NCI-H128 (cell line): ENCODE data around the gene CDO1.

ENCODE experiments used
- DNase-seq: peaks from one replicate; lab custom pipeline; 2025; ENCODE audit not compliant: unreplicated experiment; lab: John Stamatoyannopoulos, UW

CDO1 gene

DNA sequence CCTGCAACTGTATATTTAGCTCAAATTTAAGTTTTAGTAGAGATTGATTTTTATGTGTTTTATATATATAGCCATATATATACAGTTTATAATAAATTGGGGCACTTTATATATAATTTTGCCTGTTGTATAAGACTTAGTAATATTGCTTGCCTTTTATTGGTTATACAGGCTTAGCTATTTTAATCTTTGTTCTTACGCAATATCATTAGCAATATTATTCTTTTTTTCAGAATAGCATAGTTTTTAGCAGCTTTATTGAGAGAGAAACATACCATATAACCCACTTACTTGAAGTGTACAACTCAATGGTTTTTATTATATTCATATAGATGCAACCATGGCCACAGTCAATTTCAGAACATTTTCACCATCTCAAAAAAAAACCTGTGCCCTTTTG is 28.0 kb downstream of the CDO1 start:
- DNase-seq = no peak

DNA sequence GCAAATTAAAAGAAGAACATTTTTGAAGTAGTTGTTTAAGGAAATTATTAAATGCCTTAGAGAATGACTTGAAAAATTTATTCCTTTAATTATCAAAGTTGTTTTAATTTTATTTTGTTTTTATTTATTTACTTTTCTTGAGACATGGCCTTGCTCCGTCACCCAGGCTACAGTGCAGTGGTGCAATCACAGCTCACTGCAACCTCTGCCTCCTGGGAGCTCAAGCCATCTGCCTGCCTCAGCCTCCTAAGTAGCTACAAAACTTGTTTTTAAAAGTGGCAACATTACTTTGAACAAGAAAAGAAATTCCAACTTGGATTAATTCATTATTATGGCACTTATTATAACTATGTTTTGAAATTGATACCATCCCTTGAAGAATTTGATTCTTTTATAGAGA is 29.0 kb downstream of the CDO1 start:
- no peak for DNase-seq

DNA sequence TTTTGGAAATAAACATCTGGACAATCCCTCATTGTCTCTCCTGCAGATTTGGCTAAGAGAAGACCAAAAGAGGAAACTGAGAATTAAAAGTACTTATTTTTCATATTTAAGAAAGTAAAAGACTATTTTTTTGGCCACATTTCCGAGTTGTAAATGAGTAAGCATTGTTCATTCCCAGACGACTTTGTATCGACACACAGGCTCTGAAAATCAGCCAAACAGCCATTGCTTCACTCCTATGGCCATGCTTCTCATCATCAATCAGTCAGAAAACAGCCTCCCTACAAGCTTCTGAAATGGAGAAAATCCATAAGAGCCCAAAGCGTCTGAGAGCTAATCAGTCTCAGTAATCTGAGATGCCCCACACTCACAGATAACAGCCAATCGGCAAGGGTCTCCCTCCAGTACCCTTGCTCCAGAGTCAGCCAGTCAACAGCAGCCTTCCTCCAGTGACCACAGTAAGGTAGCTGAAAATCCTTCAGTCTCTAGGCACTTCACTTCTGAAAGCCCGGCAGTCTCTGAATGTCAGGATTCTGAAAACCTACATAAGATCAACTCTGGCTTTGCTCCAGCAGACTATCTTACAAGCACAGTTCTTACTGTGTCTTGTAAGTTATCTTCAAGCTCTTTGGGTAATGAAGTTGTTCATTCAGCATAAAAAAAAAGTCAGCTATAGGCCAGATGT is 30.9 kb downstream of the CDO1 start:
- DNase-seq = no peak

DNA sequence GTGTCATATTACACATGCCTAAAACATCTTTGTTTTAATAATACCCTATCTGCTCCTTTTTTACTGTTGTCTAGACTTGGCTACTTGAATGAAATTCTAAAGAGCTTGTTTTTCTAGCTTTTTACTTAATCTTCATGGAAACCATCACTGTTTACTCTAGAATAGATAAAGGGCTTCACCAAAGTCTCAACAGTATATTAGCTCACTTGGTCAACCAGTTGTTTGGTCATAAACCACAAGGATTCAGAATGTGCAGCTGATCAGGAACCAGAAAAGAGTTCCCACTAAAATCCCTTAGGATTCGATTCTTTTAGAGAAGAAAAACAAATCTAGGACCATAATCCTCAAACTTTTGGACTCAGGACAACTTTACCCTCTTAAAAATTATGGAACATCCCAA is 38.0 kb downstream of the CDO1 start:
- no peak for DNase-seq

DNA sequence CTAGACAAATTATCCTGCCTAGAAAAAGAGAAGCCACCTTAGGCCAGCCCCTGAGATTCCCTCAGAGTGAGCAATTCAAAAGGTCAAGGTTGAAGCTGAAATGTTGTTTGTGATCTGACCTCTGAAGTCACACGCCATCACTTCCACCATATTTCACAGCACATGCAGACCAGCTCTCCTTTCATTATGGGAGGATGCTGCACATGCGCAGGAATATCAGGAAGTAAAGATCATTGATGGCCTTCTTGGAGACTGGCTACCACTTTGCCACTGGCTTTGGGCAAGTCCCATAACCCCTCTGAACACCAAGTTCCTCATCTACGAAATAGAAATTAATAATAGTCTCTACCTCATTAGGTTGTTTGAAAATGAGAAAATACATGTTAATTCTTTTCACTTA is 39.5 kb downstream of the CDO1 start:
- DNase-seq = no peak

DNA sequence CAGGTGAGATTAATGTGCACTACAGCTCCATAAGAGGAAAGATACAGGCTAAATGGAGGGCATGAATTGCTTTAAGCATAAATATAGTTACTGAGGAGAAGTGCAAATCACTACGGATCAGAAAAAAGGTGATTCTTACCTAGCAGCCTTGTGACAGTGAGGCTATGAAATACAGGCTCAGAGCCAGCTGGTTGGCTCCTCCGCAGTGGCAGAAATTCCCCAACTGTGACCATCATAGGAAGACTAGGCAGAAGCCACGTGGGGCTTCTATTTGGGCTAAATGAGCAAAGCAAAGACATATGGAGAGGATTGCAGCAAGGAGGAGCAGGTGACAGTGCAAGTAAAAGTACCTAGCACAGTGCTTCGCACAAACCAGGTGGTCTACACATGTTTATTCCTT is 40.5 kb downstream of the CDO1 start:
- DNase-seq = no peak

DNA sequence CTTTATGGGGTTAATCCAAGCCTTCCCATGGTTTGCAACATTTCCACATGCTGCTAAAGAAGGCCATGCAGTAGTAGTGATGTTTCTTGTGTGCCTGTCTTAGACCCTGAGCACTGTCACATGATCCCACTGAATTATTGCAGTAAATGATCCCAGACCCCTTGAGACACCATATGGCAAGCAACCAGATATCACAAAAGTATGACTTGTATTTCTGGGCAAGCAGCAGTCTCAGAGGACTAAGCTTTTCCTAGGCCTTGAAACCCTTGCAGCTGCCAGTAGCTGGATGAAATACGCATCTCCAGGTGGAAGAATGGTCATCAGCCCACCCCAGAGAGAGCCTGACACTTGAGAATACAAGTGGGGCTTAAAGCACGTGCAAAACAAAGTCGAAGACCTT is 41.8 kb downstream of the CDO1 start:
- DNase-seq = no peak

DNA sequence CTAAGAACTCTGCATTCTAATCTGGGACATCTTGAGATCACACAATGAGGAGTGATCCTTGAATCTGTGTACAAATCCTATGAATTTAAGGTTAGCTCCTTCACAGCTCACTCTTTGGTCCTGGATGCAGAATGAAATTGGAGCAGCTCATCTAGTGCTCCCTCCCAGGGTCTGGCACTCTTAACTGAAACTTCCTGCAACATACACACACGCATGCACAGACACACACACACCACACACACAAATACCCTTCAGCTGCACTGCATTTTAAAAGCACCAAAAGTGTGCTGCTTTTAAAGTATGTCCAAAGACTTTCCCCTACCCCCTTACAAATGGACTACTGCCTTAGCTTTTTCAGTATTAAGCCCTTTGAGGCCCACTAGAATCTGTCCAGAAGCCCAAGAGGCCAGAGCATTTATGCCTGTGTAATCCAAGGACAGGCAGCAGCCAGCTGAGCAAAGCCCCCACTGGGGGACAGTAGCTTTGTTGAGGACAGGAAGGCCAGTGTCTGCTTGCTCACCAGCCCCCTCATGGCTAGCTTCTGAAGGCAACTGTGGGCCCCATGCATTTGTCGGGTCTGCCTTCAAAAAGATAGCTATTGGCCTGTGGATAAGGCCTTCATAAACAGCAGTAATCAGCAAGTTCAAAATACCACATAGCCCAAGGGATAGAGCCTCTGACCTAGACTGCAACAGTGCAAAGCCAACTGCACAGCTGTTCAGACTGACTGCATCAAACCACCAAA is 43.6 kb downstream of the CDO1 start:
- no peak for DNase-seq

DNA sequence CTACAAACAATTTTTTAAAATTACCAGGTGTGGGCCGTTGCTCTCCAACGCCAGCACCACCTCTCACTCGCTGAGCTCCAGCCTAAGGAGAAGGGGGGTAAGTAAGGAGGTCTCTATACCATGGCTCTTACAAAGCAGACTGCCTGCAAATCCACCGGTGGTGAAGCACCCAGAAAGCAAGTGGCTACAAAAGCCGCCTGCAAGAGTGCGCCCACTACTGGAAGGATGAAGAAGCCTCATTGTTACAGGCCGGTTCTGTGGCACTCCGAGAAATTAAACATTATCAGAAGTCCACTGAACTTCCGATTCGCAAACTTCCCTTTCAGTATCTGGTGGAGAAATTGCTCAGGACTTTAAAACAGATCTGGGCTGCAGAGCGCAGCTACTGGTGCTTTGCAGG is 46.0 kb downstream of the CDO1 start:
- DNase-seq = no peak

DNA sequence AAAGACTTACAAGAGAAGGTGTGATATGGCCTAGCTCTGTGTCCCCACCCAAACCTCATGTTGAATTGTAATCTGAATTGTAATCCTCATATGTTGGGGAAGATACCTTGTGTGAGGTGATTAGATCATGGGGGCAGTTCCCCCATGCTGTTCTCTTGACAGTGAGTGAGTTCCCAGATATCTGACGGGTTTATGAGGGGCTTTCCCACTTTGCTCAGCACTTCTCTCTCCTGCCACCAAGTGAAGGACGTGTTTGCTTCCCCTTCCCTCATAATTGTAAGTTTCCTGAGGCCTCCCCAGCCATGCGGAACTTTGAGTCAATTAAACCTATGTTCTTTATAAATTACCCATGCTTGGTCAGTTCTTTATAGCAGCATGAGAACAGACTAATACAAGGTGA is 49.0 kb downstream of the CDO1 start:
- no peak for DNase-seq

DNA sequence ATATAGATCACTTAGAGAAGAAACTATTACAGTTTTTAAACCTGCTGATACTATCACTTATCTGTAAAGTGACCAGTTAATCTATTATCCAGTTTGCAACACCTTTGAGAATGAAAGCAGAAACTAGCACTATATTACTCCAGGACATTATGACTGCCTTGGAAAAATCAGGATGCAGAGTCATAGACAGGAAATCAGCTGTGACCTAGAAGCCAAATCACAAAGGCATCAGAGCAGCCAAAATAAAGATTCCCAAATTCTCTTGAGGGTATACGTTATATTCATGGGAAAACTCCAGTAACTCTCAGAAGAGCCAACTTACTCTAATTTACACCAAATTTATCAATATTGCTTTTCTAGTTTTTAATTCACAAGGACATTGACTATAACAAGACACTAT is 49.9 kb downstream of the CDO1 start:
- DNase-seq = no peak

DNA sequence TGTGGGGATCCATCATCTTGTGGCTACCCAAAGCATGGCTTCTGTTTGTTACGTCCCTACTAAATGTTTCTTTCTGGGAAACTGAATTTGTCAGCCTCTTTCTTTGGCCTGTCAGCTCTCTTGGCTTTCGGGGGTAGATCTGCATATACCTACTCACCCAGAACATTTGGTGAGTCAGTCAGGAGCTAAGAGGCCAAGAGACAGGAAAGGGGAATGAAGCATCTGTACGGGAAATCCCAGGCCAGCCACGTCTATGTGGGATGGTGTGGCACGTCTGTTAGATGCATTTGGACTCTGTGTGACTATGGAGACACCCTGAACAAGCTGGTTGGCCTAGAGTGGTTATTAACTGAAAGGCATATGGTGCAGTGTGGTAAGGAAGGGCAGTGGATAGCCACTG is 58.1 kb downstream of the CDO1 start:
- DNase-seq = no peak

DNA sequence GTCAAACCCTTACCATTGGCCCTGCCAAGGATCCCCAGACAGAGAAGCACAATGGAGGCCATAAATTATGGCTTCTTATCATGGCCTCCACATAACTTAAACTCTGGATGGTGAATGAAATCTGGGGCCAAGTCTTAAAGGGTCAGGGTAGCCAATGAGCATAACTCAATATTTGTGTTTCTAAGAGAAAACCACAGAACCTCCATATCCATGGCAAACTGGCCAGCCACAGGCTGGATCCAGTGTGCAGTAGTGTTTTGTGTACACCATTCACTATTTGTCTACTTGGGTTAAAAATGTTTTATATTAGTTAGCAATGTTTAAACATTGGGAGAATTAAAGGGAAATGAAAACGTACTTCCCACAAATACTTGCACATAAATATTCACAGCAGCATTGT is 60.8 kb downstream of the CDO1 start:
- no peak for DNase-seq
